HCT116 (cell line): ENCODE results near the gene RGS19. TPM values are rescaled to one million over a fixed set of nuclear protein-coding genes. Genes with fewer than 3 reads are reported as not detected.

Source experiments
- ATAC-seq: fragments of 200-7000 bp; cut with Tn5 transposase; 2 replicates; pipeline ENCODE4 v1.9.1; 2020; ENCODE audit warnings: mild to moderate bottlenecking, moderate library complexity
- BruUV-seq: library from RNA; stranded (reverse); fragments of 400-500 nt; replicated peaks from 2 replicates; lab custom pipeline; 2021; lab: Mats Ljungman, UMichigan
- CTCF ChIA-PET: fragments of 300-600 bp; sonication (Branson Sonifier 250); formaldehyde crosslinking; loops from one replicate; lab custom pipeline; 2021; ENCODE audit warnings: antibody characterized with exemption; lab: Charles Lee
- POLR2A ChIA-PET: fragments of 300-600, 350-600 bp; sonication (Branson Sonifier 250); formaldehyde crosslinking; loops from one replicate; lab custom pipeline; 2021; ENCODE audit warnings: antibody characterized with exemption; lab: Charles Lee
- RAD21 ChIA-PET, 2 experiments: fragments of 300-600 bp; sonication (Branson Sonifier 250); formaldehyde crosslinking; loops; one replicate each; lab custom pipeline; 2023; ENCODE audit warnings: low total read pairs in 2 of 2; ENCODE audit not compliant: uncharacterized antibody in 2 of 2, unreplicated experiment in 2 of 2, low non-redundant PET in 1 of 2; lab: Charles Lee
- DNase-seq: peaks from one replicate; pipeline ENCODE4 v3.0.0-alpha.2; 2010; ENCODE audit warnings: low read depth, low spot score
- H2AFZ ChIP-seq: fragments of 200-600 bp; shearing (Covaris generic), sonication (generic); 2 replicates; pipeline ENCODE4 v1.6.1; 2017; ENCODE audit warnings: low read depth, mixed run types, mixed read lengths, antibody characterized with exemption, low read length; ENCODE audit not compliant: poor library complexity, severe bottlenecking
- H3K27ac ChIP-seq: 2 replicates; pipeline ENCODE4 v1.5.1; 2012; ENCODE audit warnings: low read depth, low read length
- H3K27me3 ChIP-seq: fragments of 200-600 bp; sonication (generic); 2 replicates; pipeline ENCODE4 v1.6.1; 2016; ENCODE audit warnings: mixed run types, low read length, mixed read lengths; ENCODE audit not compliant: insufficient read depth
- H3K36me3 ChIP-seq, 2 experiments: fragments of 200-500 bp in 1 of 2; fragments of 200-600 bp in 1 of 2; sonication (Bioruptor generic) in 1 of 2; sonication (generic) in 1 of 2; 2 replicates each; pipeline versions ENCODE4 v1.5.1 to v1.6.1; 2014 to 2016; ENCODE audit warnings: low read length in 2 of 2, inconsistent platforms in 1 of 2, mixed read lengths in 1 of 2, mixed run types in 1 of 2; ENCODE audit not compliant: insufficient read depth in 2 of 2, control insufficient read depth in 1 of 2
- H3K4me1 ChIP-seq, 2 experiments: fragments of 200-600 bp in 1 of 2; sonication (generic) in 1 of 2; 2 replicates each; pipeline versions ENCODE4 v1.5.1 to v1.6.1; 2012 to 2017; ENCODE audit warnings: low read length in 2 of 2, inconsistent platforms in 1 of 2, mild to moderate bottlenecking in 1 of 2, mixed read lengths in 1 of 2, mixed run types in 1 of 2, moderate library complexity in 1 of 2; ENCODE audit not compliant: insufficient read depth in 2 of 2, control insufficient read depth in 1 of 2
- H3K4me2 ChIP-seq: fragments of 200-600 bp; sonication (generic); 2 replicates; pipeline ENCODE4 v1.6.1; 2017; ENCODE audit warnings: mixed run types, low read length, mixed read lengths
- H3K4me3 ChIP-seq, 2 experiments: fragments of 200-600 bp in 1 of 2; sonication (generic) in 1 of 2; replicated peaks in 1 of 2; 2 replicates each; pipeline ENCODE4 v1.5.1; 2011 to 2016; ENCODE audit warnings: low read length in 2 of 2, control low read depth in 1 of 2, low read depth in 1 of 2, mild to moderate bottlenecking in 1 of 2, mixed read lengths in 1 of 2, mixed run types in 1 of 2
- H3K79me2 ChIP-seq: fragments of 200-600 bp; sonication (generic); 2 replicates; pipeline ENCODE4 v1.6.1; 2017; ENCODE audit warnings: mild to moderate bottlenecking, mixed run types, low read length, moderate library complexity, mixed read lengths; ENCODE audit not compliant: insufficient read depth
- H3K9ac ChIP-seq: fragments of 200-600 bp; sonication (generic); 2 replicates; pipeline ENCODE4 v1.6.1; 2016; ENCODE audit warnings: low read length, mixed read lengths
- H3K9me2 ChIP-seq: fragments of 200-600 bp; sonication (generic), shearing (Covaris generic); 2 replicates; pipeline ENCODE4 v1.6.1; 2017; ENCODE audit warnings: mixed run types, mild to moderate bottlenecking, moderate library complexity; ENCODE audit not compliant: insufficient read depth
- H3K9me3 ChIP-seq, 2 experiments: fragments of 200-500 bp in 1 of 2; fragments of 200-600 bp in 1 of 2; sonication (Bioruptor generic) in 1 of 2; sonication (generic) in 1 of 2; 2 replicates each; pipeline ENCODE4 v1.6.1; 2014 to 2017; ENCODE audit warnings: low read length in 2 of 2, mixed read lengths in 2 of 2, inconsistent platforms in 1 of 2, low read depth in 1 of 2, mild to moderate bottlenecking in 1 of 2, mixed run types in 1 of 2, moderate library complexity in 1 of 2; ENCODE audit not compliant: control insufficient read depth in 1 of 2, insufficient read depth in 1 of 2
- H4K20me1 ChIP-seq: fragments of 200-600 bp; sonication (generic), shearing (Covaris generic); 2 replicates; pipeline ENCODE4 v1.6.1; 2017; ENCODE audit warnings: mixed run types, mild to moderate bottlenecking, moderate library complexity; ENCODE audit not compliant: insufficient read depth
- CEBPB ChIP-seq: IDR thresholded peaks from 2 replicates; pipeline ENCODE4 v1.6.1; 2012; ENCODE audit warnings: low read depth
- EZH2 ChIP-seq: fragments of 200-600 bp; sonication (generic); IDR thresholded peaks from 2 replicates; pipeline ENCODE4 v1.6.1; 2017; ENCODE audit warnings: antibody characterized with exemption, mixed run types
- EZH2phosphoT487 ChIP-seq: fragments of 200-600 bp; IDR thresholded peaks from 2 replicates; pipeline ENCODE4 v1.6.1; 2018; ENCODE audit warnings: antibody characterized with exemption, borderline replicate concordance
- JUND ChIP-seq: IDR thresholded peaks from 2 replicates; pipeline ENCODE4 v1.6.1; 2012
- SIN3A ChIP-seq: IDR thresholded peaks from 2 replicates; pipeline ENCODE4 v1.6.1; 2012; ENCODE audit warnings: low read depth
- SP1 ChIP-seq: IDR thresholded peaks from 2 replicates; pipeline ENCODE4 v1.6.1; 2012; ENCODE audit warnings: low read depth
- SRF ChIP-seq: IDR thresholded peaks from 2 replicates; pipeline ENCODE4 v1.6.1; 2012; ENCODE audit warnings: low read depth
- TCF7L2 ChIP-seq: IDR thresholded peaks from 2 replicates; pipeline ENCODE4 v1.7.0; 2011; ENCODE audit warnings: borderline replicate concordance, inconsistent platforms; ENCODE audit not compliant: insufficient read depth, insufficient read length; ENCODE audit errors: extremely low read depth
- YY1 ChIP-seq: IDR thresholded peaks from 2 replicates; pipeline ENCODE4 v1.6.1; 2011; ENCODE audit warnings: low read length, low read depth, moderate library complexity, mild to moderate bottlenecking; ENCODE audit not compliant: insufficient replicate concordance; ENCODE audit errors: extremely low read depth
- ZFX ChIP-seq: fragments of 450-650 bp; IDR thresholded peaks from 2 replicates; pipeline ENCODE4 v1.6.1; 2017
- ZNF274 ChIP-seq: fragments of 200-500 bp; sonication (Bioruptor generic); IDR thresholded peaks from 2 replicates; pipeline ENCODE4 v1.6.1; 2014; ENCODE audit warnings: mild to moderate bottlenecking, low read depth, low read length, inconsistent platforms
- intact Hi-C: fragments of 100-400 bp; cut with micrococcal nuclease; formaldehyde crosslinking; loops from 2 replicates; pipeline ENCODE4 v1.10.0; 2022
- total RNA-seq: library from RNA; stranded (reverse); gene quantifications from one replicate; pipeline ENCODE4 v1.2.1, GENCODE V29; 2021; ENCODE audit not compliant: unreplicated experiment
- TF ChIP-seq, protein P1 (sequence below): IDR thresholded peaks from 2 replicates; pipeline ENCODE4 v1.6.1; 2012; ENCODE audit warnings: low read depth
- TF ChIP-seq, protein P2 (sequence below): IDR thresholded peaks from 2 replicates; pipeline ENCODE4 v1.6.1; 2011; ENCODE audit warnings: mild to moderate bottlenecking, low read length, moderate library complexity; ENCODE audit not compliant: insufficient replicate concordance; ENCODE audit errors: extremely low read depth

RGS19 gene
- total RNA-seq, 1 experiment from 2014 or later, result 21.4 TPM

DNA sequence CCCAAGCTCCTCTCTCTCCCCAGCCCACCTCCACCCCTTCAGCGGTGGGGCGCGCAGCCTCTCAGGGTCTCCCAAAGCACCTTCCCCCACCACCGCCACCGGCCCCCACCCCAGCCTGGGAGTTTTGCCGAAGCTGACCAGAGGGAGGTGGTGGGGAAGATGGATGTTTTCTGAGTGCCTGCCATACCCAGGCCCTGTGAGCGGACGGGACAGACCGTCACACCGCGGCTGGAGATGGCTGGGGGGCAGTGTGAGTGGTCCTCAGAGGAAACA lies 37.6 kb downstream of the RGS19 start:
- ATAC-seq, result no peak

More for the DNA sequence above, 37.6 kb downstream of the RGS19 start:
- no peaks in the 10 kb centered on the region for H3K27me3 ChIP-seq
- no peak overlapping the region for H2AFZ ChIP-seq
- no peaks in the 10 kb centered on the region for H3K9me3 ChIP-seq
- no peak overlapping the region for H3K27ac ChIP-seq
- no peaks in the 10 kb centered on the region for H3K9me2 ChIP-seq
- no peak for TF ChIP-seq SP1
- no peak for TF ChIP-seq ZNF274
- TF ChIP-seq EZH2, result no peak
- TF ChIP-seq JUND, result no peak
- TF ChIP-seq YY1, result no peak
- no peak for TF ChIP-seq SIN3A
- no peak for TF ChIP-seq TCF7L2
- TF ChIP-seq SRF, result no peak
- TF ChIP-seq ZFX, result no peak
- TF ChIP-seq, protein P1, sequence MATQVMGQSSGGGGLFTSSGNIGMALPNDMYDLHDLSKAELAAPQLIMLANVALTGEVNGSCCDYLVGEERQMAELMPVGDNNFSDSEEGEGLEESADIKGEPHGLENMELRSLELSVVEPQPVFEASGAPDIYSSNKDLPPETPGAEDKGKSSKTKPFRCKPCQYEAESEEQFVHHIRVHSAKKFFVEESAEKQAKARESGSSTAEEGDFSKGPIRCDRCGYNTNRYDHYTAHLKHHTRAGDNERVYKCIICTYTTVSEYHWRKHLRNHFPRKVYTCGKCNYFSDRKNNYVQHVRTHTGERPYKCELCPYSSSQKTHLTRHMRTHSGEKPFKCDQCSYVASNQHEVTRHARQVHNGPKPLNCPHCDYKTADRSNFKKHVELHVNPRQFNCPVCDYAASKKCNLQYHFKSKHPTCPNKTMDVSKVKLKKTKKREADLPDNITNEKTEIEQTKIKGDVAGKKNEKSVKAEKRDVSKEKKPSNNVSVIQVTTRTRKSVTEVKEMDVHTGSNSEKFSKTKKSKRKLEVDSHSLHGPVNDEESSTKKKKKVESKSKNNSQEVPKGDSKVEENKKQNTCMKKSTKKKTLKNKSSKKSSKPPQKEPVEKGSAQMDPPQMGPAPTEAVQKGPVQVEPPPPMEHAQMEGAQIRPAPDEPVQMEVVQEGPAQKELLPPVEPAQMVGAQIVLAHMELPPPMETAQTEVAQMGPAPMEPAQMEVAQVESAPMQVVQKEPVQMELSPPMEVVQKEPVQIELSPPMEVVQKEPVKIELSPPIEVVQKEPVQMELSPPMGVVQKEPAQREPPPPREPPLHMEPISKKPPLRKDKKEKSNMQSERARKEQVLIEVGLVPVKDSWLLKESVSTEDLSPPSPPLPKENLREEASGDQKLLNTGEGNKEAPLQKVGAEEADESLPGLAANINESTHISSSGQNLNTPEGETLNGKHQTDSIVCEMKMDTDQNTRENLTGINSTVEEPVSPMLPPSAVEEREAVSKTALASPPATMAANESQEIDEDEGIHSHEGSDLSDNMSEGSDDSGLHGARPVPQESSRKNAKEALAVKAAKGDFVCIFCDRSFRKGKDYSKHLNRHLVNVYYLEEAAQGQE, result no peak
- no peak for TF ChIP-seq EZH2phosphoT487
- TF ChIP-seq CEBPB, result no peak
- TF ChIP-seq, protein P2, sequence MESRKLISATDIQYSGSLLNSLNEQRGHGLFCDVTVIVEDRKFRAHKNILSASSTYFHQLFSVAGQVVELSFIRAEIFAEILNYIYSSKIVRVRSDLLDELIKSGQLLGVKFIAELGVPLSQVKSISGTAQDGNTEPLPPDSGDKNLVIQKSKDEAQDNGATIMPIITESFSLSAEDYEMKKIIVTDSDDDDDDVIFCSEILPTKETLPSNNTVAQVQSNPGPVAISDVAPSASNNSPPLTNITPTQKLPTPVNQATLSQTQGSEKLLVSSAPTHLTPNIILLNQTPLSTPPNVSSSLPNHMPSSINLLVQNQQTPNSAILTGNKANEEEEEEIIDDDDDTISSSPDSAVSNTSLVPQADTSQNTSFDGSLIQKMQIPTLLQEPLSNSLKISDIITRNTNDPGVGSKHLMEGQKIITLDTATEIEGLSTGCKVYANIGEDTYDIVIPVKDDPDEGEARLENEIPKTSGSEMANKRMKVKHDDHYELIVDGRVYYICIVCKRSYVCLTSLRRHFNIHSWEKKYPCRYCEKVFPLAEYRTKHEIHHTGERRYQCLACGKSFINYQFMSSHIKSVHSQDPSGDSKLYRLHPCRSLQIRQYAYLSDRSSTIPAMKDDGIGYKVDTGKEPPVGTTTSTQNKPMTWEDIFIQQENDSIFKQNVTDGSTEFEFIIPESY, result no peak
- H3K4me2 ChIP-seq, result no peak overlapping the region
- no peak overlapping the region for H3K9ac ChIP-seq
- POLR2A ChIA-PET, result no interaction called here
- no peaks in the 10 kb centered on the region for H4K20me1 ChIP-seq
- DNase-seq, result no peak
- RAD21 ChIA-PET, result no interaction called here
- H3K4me3 ChIP-seq, result no peak overlapping the region
- CTCF ChIA-PET, result interaction anchor here (5.1 kb wide), 1 partner anchor 12 kb away, joined by 35 read pairs; no protein-coding TSS in a partner anchor
- H3K36me3 ChIP-seq, result no peaks in the 10 kb centered on the region
- peaks cover 23 to 44% of the 10 kb centered on the region in 2 experiments for H3K4me1 ChIP-seq
- intact Hi-C loops, result no loop called here
- no peaks in the 10 kb centered on the region for H3K79me2 ChIP-seq
- no TSS peak for BruUV-seq
